Keratinocyte (primary cell): ENCODE results near the gene DYDC1. TPM values are rescaled to one million over a fixed set of nuclear protein-coding genes. Genes with fewer than 3 reads are reported as not detected.

Experiments used
- DNase-seq: peaks from one replicate; pipeline ENCODE4 v3.0.0-alpha.2; 2011; ENCODE audit warnings: low read depth, missing footprints, low spot score
- FAIRE-seq: peaks from 2 replicates; lab custom pipeline; 2011; peaks lifted over from hg19 to GRCh38; lab: Jason Lieb, UNC
- H2AFZ ChIP-seq: 2 replicates; pipeline ENCODE4 v1.6.0; 2012; ENCODE audit warnings: low read length, control low read depth, inconsistent platforms; ENCODE audit not compliant: control insufficient read depth
- H3K27ac ChIP-seq: 2 replicates; pipeline ENCODE4 v1.5.1; 2011; ENCODE audit warnings: low read length; ENCODE audit not compliant: control insufficient read depth, insufficient read depth
- H3K27me3 ChIP-seq: 3 replicates; pipeline ENCODE4 v1.6.0; 2011; ENCODE audit warnings: low read length; ENCODE audit not compliant: control insufficient read depth, insufficient read depth; ENCODE audit errors: extremely low read depth
- H3K36me3 ChIP-seq, 2 experiments: 2 replicates in 1 of 2; 3 replicates in 1 of 2; pipeline ENCODE4 v1.5.1; 2011; ENCODE audit warnings: low read length in 2 of 2, mild to moderate bottlenecking in 1 of 2; ENCODE audit not compliant: control insufficient read depth in 2 of 2, insufficient read depth in 2 of 2; ENCODE audit errors: extremely low read depth in 1 of 2
- H3K4me1 ChIP-seq: 3 replicates; pipeline ENCODE4 v1.5.1; 2011; ENCODE audit warnings: low read length; ENCODE audit not compliant: control insufficient read depth, insufficient read depth; ENCODE audit errors: extremely low read depth
- H3K4me2 ChIP-seq: 3 replicates; pipeline ENCODE4 v1.6.0; 2011; ENCODE audit warnings: low read depth, low read length; ENCODE audit not compliant: control insufficient read depth, insufficient read depth; ENCODE audit errors: extremely low read depth
- H3K4me3 ChIP-seq, 3 experiments: fragments of 200-600 bp in 1 of 3; sonication (generic) in 1 of 3; 2 replicates in 2 of 3; 3 replicates in 1 of 3; pipeline ENCODE4 v1.5.1; 2011 to 2016; ENCODE audit warnings: low read length in 3 of 3, mild to moderate bottlenecking in 3 of 3, control low read depth in 2 of 3, inconsistent platforms in 1 of 3, low read depth in 1 of 3, mixed read lengths in 1 of 3, mixed run types in 1 of 3, moderate library complexity in 1 of 3; ENCODE audit not compliant: control insufficient read depth in 2 of 3, insufficient read depth in 2 of 3; ENCODE audit errors: extremely low read depth in 1 of 3
- H3K79me2 ChIP-seq: 2 replicates; pipeline ENCODE4 v1.6.0; 2012; ENCODE audit warnings: low read length; ENCODE audit not compliant: control insufficient read depth, insufficient read depth
- H3K9ac ChIP-seq: 3 replicates; pipeline ENCODE4 v1.6.0; 2011; ENCODE audit warnings: low read length; ENCODE audit not compliant: control insufficient read depth, insufficient read depth; ENCODE audit errors: extremely low read depth
- H3K9me1 ChIP-seq: 3 replicates; pipeline ENCODE4 v1.6.0; 2011; ENCODE audit warnings: low read length; ENCODE audit not compliant: control insufficient read depth, insufficient read depth; ENCODE audit errors: extremely low read depth
- H3K9me3 ChIP-seq: 2 replicates; pipeline ENCODE4 v1.5.1; 2012; ENCODE audit warnings: low read depth, low read length; ENCODE audit not compliant: control insufficient read depth
- H4K20me1 ChIP-seq: 3 replicates; pipeline ENCODE4 v1.6.0; 2011; ENCODE audit warnings: low read length; ENCODE audit not compliant: control insufficient read depth, insufficient read depth; ENCODE audit errors: extremely low read depth
- EZH2 ChIP-seq: IDR thresholded peaks from one replicate; pipeline ENCODE4 v1.6.1; 2012; ENCODE audit warnings: inconsistent platforms, mild to moderate bottlenecking, low read length, moderate library complexity
- dilution Hi-C: fragments of 300-500 bp; cut with MboI; formaldehyde crosslinking; loops from one replicate; pipeline ENCODE4 v1.7.0; 2020; ENCODE audit warnings: low sequenced_read_pairs; ENCODE audit not compliant: extremely low pct_ligation_motif_present
- polyA plus RNA-seq, 5 experiments: library from polyadenylated mRNA; depleted of rRNA in 3 of 5; stranded (reverse) in 3 of 5; stranded (forward) in 1 of 5; unstranded in 1 of 5; fragments of >200 nt; gene quantifications; 1 replicate in 1 of 5; 2 replicates in 3 of 5; 3 replicates in 1 of 5; pipeline versions ENCODE4 v1.2.1 to v1.2.3, GENCODE V29; 2011 to 2012; ENCODE audit warnings: missing spikeins in 2 of 5, low read depth in 1 of 5, low replicate concordance in 1 of 5
- TF ChIP-seq, protein P1 (sequence below), 3 experiments: IDR thresholded peaks in 1 of 3; conservative IDR thresholded peaks in 1 of 3; optimal IDR thresholded peaks in 1 of 3; 2 replicates in 2 of 3; 3 replicates in 1 of 3; pipeline versions ENCODE3 to v1.5.1; 2011; ENCODE audit warnings: low read length in 3 of 3, mild to moderate bottlenecking in 3 of 3, moderate library complexity in 2 of 3, control low read depth in 1 of 3, inconsistent platforms in 1 of 3; ENCODE audit not compliant: insufficient read depth in 2 of 3; ENCODE audit errors: extremely low read depth in 1 of 3

DYDC1 gene
- polyA plus RNA-seq, 1 donor (not counting 4 experiments of a cell fraction or from before 2014, with no cell fraction given), result not detected

DNA sequence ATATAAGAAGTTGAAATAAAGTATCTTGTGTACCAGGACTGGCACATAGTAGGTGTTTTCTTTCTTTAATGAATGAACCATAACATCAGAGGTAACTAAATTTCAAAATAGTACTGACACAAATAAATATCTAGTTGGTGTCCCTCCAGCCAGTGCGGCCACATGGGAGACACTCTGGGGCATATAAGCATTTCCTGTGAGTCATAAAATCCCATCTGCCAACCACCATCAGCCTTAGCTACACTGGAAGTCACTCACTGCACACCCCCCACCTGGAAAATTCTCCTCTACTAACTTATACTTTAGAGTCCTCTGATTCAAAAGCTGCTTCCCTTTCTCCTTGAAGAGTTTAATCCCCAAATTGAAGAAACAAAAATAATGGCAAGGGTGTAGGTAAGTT is 32.5 kb downstream of the DYDC1 start:
- Histone ChIP-seq H3K9ac (no peak overlapping the region), H3K9me3 (no peaks in the 10 kb centered on the region), H3K36me3 (no peaks in the 10 kb centered on the region), H3K4me2 (no peak overlapping the region), H3K4me3 (no peak overlapping the region), H4K20me1 (no peaks in the 10 kb centered on the region), H3K27me3 (no peaks in the 10 kb centered on the region), H3K27ac (no peak overlapping the region), H3K4me1 (no peaks in the 10 kb centered on the region), H3K79me2 (no peaks in the 10 kb centered on the region), H2AFZ (no peak overlapping the region), H3K9me1 (no peaks in the 10 kb centered on the region)
- dilution Hi-C loops, result no loop called here
- TF ChIP-seq, protein P1, sequence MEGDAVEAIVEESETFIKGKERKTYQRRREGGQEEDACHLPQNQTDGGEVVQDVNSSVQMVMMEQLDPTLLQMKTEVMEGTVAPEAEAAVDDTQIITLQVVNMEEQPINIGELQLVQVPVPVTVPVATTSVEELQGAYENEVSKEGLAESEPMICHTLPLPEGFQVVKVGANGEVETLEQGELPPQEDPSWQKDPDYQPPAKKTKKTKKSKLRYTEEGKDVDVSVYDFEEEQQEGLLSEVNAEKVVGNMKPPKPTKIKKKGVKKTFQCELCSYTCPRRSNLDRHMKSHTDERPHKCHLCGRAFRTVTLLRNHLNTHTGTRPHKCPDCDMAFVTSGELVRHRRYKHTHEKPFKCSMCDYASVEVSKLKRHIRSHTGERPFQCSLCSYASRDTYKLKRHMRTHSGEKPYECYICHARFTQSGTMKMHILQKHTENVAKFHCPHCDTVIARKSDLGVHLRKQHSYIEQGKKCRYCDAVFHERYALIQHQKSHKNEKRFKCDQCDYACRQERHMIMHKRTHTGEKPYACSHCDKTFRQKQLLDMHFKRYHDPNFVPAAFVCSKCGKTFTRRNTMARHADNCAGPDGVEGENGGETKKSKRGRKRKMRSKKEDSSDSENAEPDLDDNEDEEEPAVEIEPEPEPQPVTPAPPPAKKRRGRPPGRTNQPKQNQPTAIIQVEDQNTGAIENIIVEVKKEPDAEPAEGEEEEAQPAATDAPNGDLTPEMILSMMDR (optimal IDR thresholded peaks at IDR 0.05 in 1 of 3, IDR thresholded peaks at IDR 0.05 in 1 of 3, conservative IDR thresholded peaks at IDR 0.05 in 1 of 3; ENCODE audit: extremely low read depth in 1 of 3, insufficient read depth in 2 of 3, low read length in 3 of 3), result no peak
- TF ChIP-seq EZH2, result no peak
- FAIRE-seq (no peak), DNase-seq (no peak)

DNA sequence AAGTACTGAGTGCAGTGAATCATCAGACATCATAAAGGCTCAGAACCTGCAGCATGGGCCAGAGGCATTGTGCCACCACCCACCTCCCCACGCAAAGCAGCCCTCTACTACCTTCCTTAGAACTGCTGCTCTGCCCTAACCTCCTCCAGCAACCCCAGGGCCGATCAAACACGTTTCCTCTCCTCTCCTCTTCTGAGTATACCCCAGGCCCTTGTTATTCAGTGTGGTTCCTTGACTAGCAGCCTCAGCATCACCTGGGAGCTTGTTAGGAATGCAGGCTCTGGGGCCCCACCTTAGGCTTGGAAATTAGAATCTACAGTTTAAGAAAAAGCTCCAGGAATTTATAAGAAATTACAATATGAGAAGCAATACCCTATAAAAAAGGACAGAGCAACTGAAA is 33.2 kb downstream of the DYDC1 start:
- H3K9me3 ChIP-seq, result no peaks in the 10 kb centered on the region
- H3K4me2 ChIP-seq, result no peak overlapping the region
- H3K9ac ChIP-seq, result no peak overlapping the region
- H4K20me1 ChIP-seq, result no peaks in the 10 kb centered on the region
- H3K9me1 ChIP-seq, result no peaks in the 10 kb centered on the region
- no peaks in the 10 kb centered on the region for H3K4me1 ChIP-seq
- no peak overlapping the region for H3K4me3 ChIP-seq
- dilution Hi-C loops, result no loop called here
- H3K79me2 ChIP-seq, result no peaks in the 10 kb centered on the region
- H3K27ac ChIP-seq, result no peak overlapping the region
- no peak for TF ChIP-seq EZH2
- TF ChIP-seq, protein P1 (optimal IDR thresholded peaks at IDR 0.05 in 1 of 3, IDR thresholded peaks at IDR 0.05 in 1 of 3, conservative IDR thresholded peaks at IDR 0.05 in 1 of 3; ENCODE audit: extremely low read depth in 1 of 3, insufficient read depth in 2 of 3, low read length in 3 of 3), result no peak
- H3K36me3 ChIP-seq, result no peaks in the 10 kb centered on the region
- no peak for FAIRE-seq
- no peak for DNase-seq
- no peaks in the 10 kb centered on the region for H3K27me3 ChIP-seq
- H2AFZ ChIP-seq, result no peak overlapping the region
